Activated B cell treated with CpG ODN at 0.5 μM for 24 hours (primary cell): ENCODE data around the gene HSD17B4. TPM values are rescaled to one million over a fixed set of nuclear protein-coding genes. Genes with fewer than 3 reads are reported as not detected.
"Not testable (repeated sequence)": the region's sequence is repeated elsewhere in the genome, so short reads cannot be mapped to it uniquely, and the experiment has no call there.

Experiments used
- ATAC-seq: fragments of 200-7000 bp; cut with Tn5 transposase; one replicate; pipeline ENCODE4 v1.10.0; 2021; ENCODE audit warnings: low read depth, mild to moderate bottlenecking, moderate library complexity
- CTCF ChIA-PET: fragments of 350-600 bp; sonication (Branson Sonifier 250); formaldehyde crosslinking; loops from one replicate; lab custom pipeline; 2021; ENCODE audit warnings: antibody characterized with exemption; lab: Charles Lee
- POLR2A ChIA-PET: fragments of 350-600 bp; sonication (Branson Sonifier 250); formaldehyde crosslinking; loops from one replicate; lab custom pipeline; 2021; ENCODE audit warnings: antibody characterized with exemption; lab: Charles Lee
- DNase-seq: peaks from one replicate; pipeline ENCODE4 v3.0.0; 2022
- H3K27ac Mint-ChIP-seq: one replicate; pipeline ENCODE4 v1.8.0; 2020; ENCODE audit warnings: mixed read lengths
- H3K27me3 Mint-ChIP-seq: one replicate; pipeline ENCODE4 v1.8.0; 2021; ENCODE audit warnings: mixed read lengths
- H3K36me3 Mint-ChIP-seq: one replicate; pipeline ENCODE4 v1.8.0; 2021; ENCODE audit warnings: low read depth, mixed read lengths
- H3K4me1 Mint-ChIP-seq: one replicate; pipeline ENCODE4 v1.8.0; 2021; ENCODE audit warnings: mixed read lengths
- H3K4me3 Mint-ChIP-seq: one replicate; pipeline ENCODE4 v1.8.0; 2020; ENCODE audit warnings: mild to moderate bottlenecking, mixed read lengths
- H3K9me3 Mint-ChIP-seq: one replicate; pipeline ENCODE4 v1.8.0; 2020; ENCODE audit warnings: mixed read lengths
- CTCF ChIP-seq: fragments of 200-600 bp; IDR thresholded peaks from one replicate; pipeline ENCODE4 v1.8.0; 2022; ENCODE audit warnings: antibody characterized with exemption, mild to moderate bottlenecking
- intact Hi-C: fragments of 100-400 bp; cut with micrococcal nuclease; formaldehyde crosslinking; loops from one replicate; pipeline ENCODE4 v1.15.1; 2024
- total RNA-seq: library from RNA; stranded (reverse); gene quantifications from 2 replicates; pipeline ENCODE4 v1.2.3, GENCODE V29; 2022

The HSD17B4 gene
- total RNA-seq, 1 donor from 2014 or later: 130 TPM

GRCh38 chr5:119483155-119483554 is 30.9 kb downstream of the HSD17B4 start:
- intact Hi-C loops: no loop called here
- DNase-seq: no peak
- Mint-ChIP-seq H3K36me3 (peaks cover 68% of the 10 kb centered on the region), H3K27me3 (no peaks in the 10 kb centered on the region), H3K9me3 (no peaks in the 10 kb centered on the region), H3K4me1 (peaks cover 3% of the 10 kb centered on the region), H3K4me3 (no peak overlapping the region), H3K27ac (no peak overlapping the region)
- TF ChIP-seq CTCF: no peak
- POLR2A ChIA-PET: no interaction called here
- no peak for ATAC-seq
- CTCF ChIA-PET: no interaction called here

GRCh38 chr5:119484884-119485283 is 32.6 kb downstream of the HSD17B4 start:
- ChIA-PET CTCF (no interaction called here), POLR2A (no interaction called here)
- Mint-ChIP-seq H3K4me1 (peaks cover 3% of the 10 kb centered on the region), H3K4me3 (no peak overlapping the region), H3K27me3 (no peaks in the 10 kb centered on the region), H3K36me3 (peaks cover 66% of the 10 kb centered on the region), H3K9me3 (no peaks in the 10 kb centered on the region), H3K27ac (no peak overlapping the region)
- DNase-seq (no peak), ATAC-seq (no peak)
- intact Hi-C loops: no loop called here
- no peak for TF ChIP-seq CTCF

GRCh38 chr5:119501671-119502179 is 49.4 kb downstream of the HSD17B4 start:
- TF ChIP-seq CTCF: no peak
- Mint-ChIP-seq H3K4me1 (no peaks in the 10 kb centered on the region), H3K27me3 (no peaks in the 10 kb centered on the region), H3K27ac (no peak overlapping the region), H3K4me3 (no peak overlapping the region), H3K9me3 (peaks cover 21% of the 10 kb centered on the region), H3K36me3 (peaks cover 67% of the 10 kb centered on the region)
- intact Hi-C loops: no loop called here
- ATAC-seq (no peak), DNase-seq (no peak)
- ChIA-PET POLR2A (no interaction called here), CTCF (no interaction called here)

- DNase-seq, H3K4me1 Mint-ChIP-seq, H3K4me3 Mint-ChIP-seq, H3K27ac Mint-ChIP-seq, CTCF ChIA-PET, ATAC-seq, intact Hi-C loops, POLR2A ChIA-PET, H3K27me3 Mint-ChIP-seq: not testable (repeated sequence)
- Mint-ChIP-seq H3K36me3 (peaks cover 66% of the 10 kb centered on the region), H3K9me3 (peaks cover 21% of the 10 kb centered on the region)
Observed at GRCh38 chr5:119503939-119504338, 51.6 kb downstream of the HSD17B4 start.

- no peak overlapping the region for H3K27ac Mint-ChIP-seq
- intact Hi-C loops: no loop called here
- DNase-seq (no peak), ATAC-seq (no peak)
- no peak overlapping the region for H3K4me3 Mint-ChIP-seq
- H3K4me1 Mint-ChIP-seq: no peaks in the 10 kb centered on the region
- H3K27me3 Mint-ChIP-seq: no peaks in the 10 kb centered on the region
- TF ChIP-seq CTCF: no peak
- peaks cover 69% of the 10 kb centered on the region for H3K36me3 Mint-ChIP-seq
- ChIA-PET POLR2A (no interaction called here), CTCF (no interaction called here)
- H3K9me3 Mint-ChIP-seq: no peaks in the 10 kb centered on the region
Observed at GRCh38 chr5:119512277-119512676, 60.0 kb downstream of the HSD17B4 start.

- Mint-ChIP-seq H3K4me3 (no peak overlapping the region), H3K27ac (no peak overlapping the region), H3K4me1 (no peaks in the 10 kb centered on the region), H3K9me3 (no peaks in the 10 kb centered on the region), H3K36me3 (peaks cover 70% of the 10 kb centered on the region), H3K27me3 (no peaks in the 10 kb centered on the region)
- ChIA-PET CTCF (no interaction called here), POLR2A (no interaction called here)
- TF ChIP-seq CTCF: no peak
- intact Hi-C loops: no loop called here
- DNase-seq (no peak), ATAC-seq (no peak)
Observed at GRCh38 chr5:119515192-119515591, 62.9 kb downstream of the HSD17B4 start.

GRCh38 chr5:119517115-119517514 is 64.8 kb downstream of the HSD17B4 start:
- H3K9me3 Mint-ChIP-seq, H3K27ac Mint-ChIP-seq, H3K4me1 Mint-ChIP-seq, H3K27me3 Mint-ChIP-seq, DNase-seq, ATAC-seq, CTCF ChIA-PET, H3K4me3 Mint-ChIP-seq, POLR2A ChIA-PET, intact Hi-C loops: not testable (repeated sequence)
- H3K36me3 Mint-ChIP-seq: peaks cover 65% of the 10 kb centered on the region
